H1 (cell line): ENCODE results near the gene TAF10. TPM values are rescaled to one million over a fixed set of nuclear protein-coding genes. Genes with fewer than 3 reads are reported as not detected.

ENCODE experiments used
- CTCF ChIA-PET: fragments of 300-600 bp; sonication (Branson Sonifier 250); formaldehyde crosslinking; loops from one replicate; lab custom pipeline; 2021; ENCODE audit not compliant: partially characterized antibody; lab: Charles Lee
- POLR2A ChIA-PET: fragments of 300-600 bp; sonication (Branson Sonifier 250); formaldehyde crosslinking; loops from one replicate; lab custom pipeline; 2021; ENCODE audit warnings: inconsistent platforms; ENCODE audit not compliant: partially characterized antibody; lab: Charles Lee
- DNase-seq, 2 experiments: peaks; one replicate each; pipeline versions ENCODE4 v3.0.0 to v3.0.0-alpha.2; 2010 to 2022; ENCODE audit warnings: low spot score in 2 of 2, low read depth in 1 of 2, mixed read lengths in 1 of 2
- FAIRE-seq: peaks from 2 replicates; lab custom pipeline; 2011; peaks lifted over from hg19 to GRCh38; lab: Jason Lieb, UNC
- H2AFZ ChIP-seq: 2 replicates; pipeline ENCODE4 v1.8.1; 2012; ENCODE audit warnings: low read length, inconsistent platforms
- H2AK5ac ChIP-seq: 2 replicates; pipeline ENCODE4 v1.6.1; 2013; ENCODE audit warnings: low read depth, low read length
- H2BK120ac ChIP-seq: replicated peaks from 2 replicates; pipeline ENCODE3; 2013; ENCODE audit warnings: low read depth, low read length, inconsistent platforms
- H2BK12ac ChIP-seq: 2 replicates; pipeline ENCODE4 v1.6.1; 2013; ENCODE audit warnings: low read depth, low read length
- H2BK15ac ChIP-seq: 2 replicates; pipeline ENCODE4 v1.6.1; 2013; ENCODE audit warnings: low read length
- H2BK20ac ChIP-seq: 2 replicates; pipeline ENCODE4 v1.6.1; 2013; ENCODE audit warnings: low read length
- H2BK5ac ChIP-seq: 2 replicates; pipeline ENCODE4 v1.6.1; 2013; ENCODE audit warnings: low read depth, low read length
- H3K14ac ChIP-seq: 2 replicates; pipeline ENCODE4 v1.6.1; 2013; ENCODE audit warnings: inconsistent platforms; ENCODE audit not compliant: insufficient read length
- H3K18ac ChIP-seq: 2 replicates; pipeline ENCODE4 v1.6.1; 2013; ENCODE audit warnings: low read length; ENCODE audit errors: extremely low read depth
- H3K23ac ChIP-seq: 2 replicates; pipeline ENCODE4 v1.6.1; 2013; ENCODE audit warnings: inconsistent platforms; ENCODE audit not compliant: insufficient read length
- H3K23me2 ChIP-seq: 2 replicates; pipeline ENCODE4 v1.6.1; 2013; ENCODE audit warnings: low read depth, low read length
- H3K27ac ChIP-seq: 2 replicates; pipeline ENCODE4 v1.6.1; 2011; ENCODE audit warnings: low read depth, low read length, inconsistent platforms
- H3K27me3 ChIP-seq, 4 experiments: replicated peaks in 1 of 4; 1 replicate in 1 of 4; 2 replicates in 3 of 4; pipeline versions ENCODE4 v1.6.1 to v1.8.1; 2011 to 2013; ENCODE audit warnings: low read length in 3 of 4, mild to moderate bottlenecking in 3 of 4, inconsistent platforms in 2 of 4, mixed read lengths in 2 of 4, moderate library complexity in 1 of 4; ENCODE audit not compliant: control insufficient read depth in 3 of 4, insufficient read depth in 3 of 4; ENCODE audit errors: extremely low read depth in 1 of 4
- H3K36me3 ChIP-seq, 4 experiments: 2 replicates each; pipeline versions ENCODE4 v1.6.1 to v1.8.1; 2011 to 2013; ENCODE audit warnings: mild to moderate bottlenecking in 4 of 4, low read length in 3 of 4, moderate library complexity in 2 of 4, control low read depth in 1 of 4, inconsistent platforms in 1 of 4; ENCODE audit not compliant: insufficient read depth in 4 of 4, control insufficient read depth in 2 of 4
- H3K4ac ChIP-seq: replicated peaks from 2 replicates; pipeline ENCODE3; 2013; ENCODE audit warnings: low read length, low read depth, mixed read lengths, inconsistent platforms; ENCODE audit not compliant: insufficient read length
- H3K4me1 ChIP-seq, 4 experiments: replicated peaks in 1 of 4; 1 replicate in 1 of 4; 2 replicates in 3 of 4; pipeline versions ENCODE4 v1.6.1 to v1.8.1; 2011 to 2013; ENCODE audit warnings: low read length in 3 of 4, inconsistent platforms in 2 of 4, mixed read lengths in 1 of 4; ENCODE audit not compliant: insufficient read depth in 4 of 4, control insufficient read depth in 3 of 4
- H3K4me2 ChIP-seq, 2 experiments: 2 replicates each; pipeline versions ENCODE4 v1.6.1 to v1.8.1; 2011 to 2013; ENCODE audit warnings: low read depth in 2 of 2, low read length in 2 of 2, control low read depth in 1 of 2, inconsistent platforms in 1 of 2, mild to moderate bottlenecking in 1 of 2; ENCODE audit not compliant: insufficient read depth in 1 of 2
- H3K4me3 ChIP-seq, 4 experiments: fragments of 200-600, 300-600 bp in 1 of 4; sonication (generic), shearing (Covaris generic), sonication (Bioruptor Twin) in 1 of 4; 2 replicates each; pipeline versions ENCODE4 v1.5.1 to v1.8.1; 2011 to 2016; ENCODE audit warnings: low read length in 4 of 4, low read depth in 3 of 4, control low read depth in 2 of 4, inconsistent platforms in 2 of 4, mild to moderate bottlenecking in 2 of 4, mixed read lengths in 1 of 4, moderate library complexity in 1 of 4; ENCODE audit not compliant: insufficient read depth in 2 of 4; ENCODE audit errors: extremely low read depth in 1 of 4
- H3K56ac ChIP-seq: replicated peaks from 2 replicates; pipeline ENCODE3; 2013; ENCODE audit warnings: low read depth, mild to moderate bottlenecking, mixed read lengths, low read length, inconsistent platforms; ENCODE audit not compliant: insufficient read length
- H3K79me1 ChIP-seq: 2 replicates; pipeline ENCODE4 v1.6.1; 2013; ENCODE audit warnings: low read depth, low read length, control low read depth
- H3K79me2 ChIP-seq, 2 experiments: 2 replicates each; pipeline versions ENCODE4 v1.6.1 to v1.8.1; 2012 to 2013; ENCODE audit warnings: low read length in 2 of 2, mild to moderate bottlenecking in 2 of 2, inconsistent platforms in 1 of 2; ENCODE audit not compliant: insufficient read depth in 2 of 2, control insufficient read depth in 1 of 2
- H3K9ac ChIP-seq, 4 experiments: replicated peaks in 1 of 4; 1 replicate in 1 of 4; 2 replicates in 3 of 4; pipeline versions ENCODE4 v1.6.1 to v1.8.1; 2011 to 2013; ENCODE audit warnings: low read depth in 3 of 4, low read length in 3 of 4, control low read depth in 2 of 4, mild to moderate bottlenecking in 2 of 4, moderate library complexity in 2 of 4, inconsistent platforms in 1 of 4; ENCODE audit errors: extremely low read depth in 1 of 4
- H3K9me3 ChIP-seq, 2 experiments: 2 replicates each; pipeline versions ENCODE4 v1.6.1 to v1.8.1; 2012 to 2013; ENCODE audit warnings: mild to moderate bottlenecking in 2 of 2, moderate library complexity in 2 of 2, control low read depth in 1 of 2, inconsistent platforms in 1 of 2, low read depth in 1 of 2, low read length in 1 of 2, mixed read lengths in 1 of 2; ENCODE audit not compliant: insufficient read depth in 2 of 2
- H4K20me1 ChIP-seq, 2 experiments: replicated peaks in 1 of 2; 2 replicates each; pipeline versions ENCODE3 to v1.8.1; 2011 to 2013; ENCODE audit warnings: inconsistent platforms in 2 of 2, low read length in 2 of 2, mild to moderate bottlenecking in 1 of 2; ENCODE audit not compliant: insufficient read depth in 2 of 2, control insufficient read depth in 1 of 2
- H4K5ac ChIP-seq: 2 replicates; pipeline ENCODE4 v1.6.1; 2013; ENCODE audit warnings: low read length, low read depth, mixed read lengths, inconsistent platforms; ENCODE audit not compliant: insufficient read length
- H4K8ac ChIP-seq: 2 replicates; pipeline ENCODE4 v1.8.0; 2013; ENCODE audit warnings: mild to moderate bottlenecking, moderate library complexity, low read length, inconsistent platforms; ENCODE audit not compliant: insufficient read depth; ENCODE audit errors: extremely low read depth
- H4K91ac ChIP-seq: replicated peaks from 2 replicates; pipeline ENCODE3; 2013; ENCODE audit warnings: low read length, mixed read lengths, inconsistent platforms; ENCODE audit not compliant: insufficient read length
- BACH1 ChIP-seq: IDR thresholded peaks from 2 replicates; pipeline ENCODE4 v1.6.1; 2012; ENCODE audit warnings: low read length, improper control_type of control experiment
- CBX5 ChIP-seq: fragments of 300-800, 300-1000 bp; sonication (generic); IDR thresholded peaks from 2 replicates; pipeline ENCODE4 v1.7.1; 2016; ENCODE audit warnings: antibody characterized with exemption, low read length, low read depth
- CHD1 ChIP-seq: IDR thresholded peaks from 2 replicates; pipeline ENCODE4 v1.6.1; 2012; ENCODE audit warnings: low read depth, low read length, improper control_type of control experiment
- CREB1 ChIP-seq: IDR thresholded peaks from 2 replicates; pipeline ENCODE4 v1.6.1; 2012; ENCODE audit warnings: inconsistent platforms
- EP300 ChIP-seq, 2 experiments: IDR thresholded peaks; 1 replicate in 1 of 2; 2 replicates in 1 of 2; pipeline ENCODE4 v1.6.1; 2011 to 2012; ENCODE audit warnings: low read depth in 2 of 2, low read length in 2 of 2, mild to moderate bottlenecking in 2 of 2, borderline replicate concordance in 1 of 2, inconsistent platforms in 1 of 2, moderate library complexity in 1 of 2
- FOSL1 ChIP-seq: IDR thresholded peaks from 2 replicates; pipeline ENCODE4 v1.6.1; 2011; ENCODE audit warnings: mild to moderate bottlenecking, low read depth, low read length, moderate library complexity; ENCODE audit not compliant: insufficient read depth
- HDAC6 ChIP-seq: IDR thresholded peaks from one replicate; pipeline ENCODE4 v1.7.1; 2012; ENCODE audit warnings: low read depth, mild to moderate bottlenecking, inconsistent platforms, low read length, moderate library complexity
- KDM5A ChIP-seq: fragments of 200-600 bp; IDR thresholded peaks from 2 replicates; pipeline ENCODE4 v1.7.1; 2012; ENCODE audit warnings: mild to moderate bottlenecking, low read length, inconsistent platforms, mixed read lengths
- MAFK ChIP-seq: IDR thresholded peaks from 2 replicates; pipeline ENCODE4 v1.6.1; 2012; ENCODE audit warnings: low read depth, mild to moderate bottlenecking, improper control_type of control experiment, low read length
- NRF1 ChIP-seq: IDR thresholded peaks from 2 replicates; pipeline ENCODE4 v1.6.1; 2011; ENCODE audit warnings: mild to moderate bottlenecking, low read depth, low read length, improper control_type of control experiment
- POU5F1 ChIP-seq: IDR thresholded peaks from 2 replicates; pipeline ENCODE4 v1.6.1; 2011; ENCODE audit warnings: low read depth, mild to moderate bottlenecking, low read length, moderate library complexity
- SRF ChIP-seq: IDR thresholded peaks from 2 replicates; pipeline ENCODE4 v1.6.1; 2011; ENCODE audit warnings: mild to moderate bottlenecking, low read depth, low read length, moderate library complexity
- TCF12 ChIP-seq: IDR thresholded peaks from 2 replicates; pipeline ENCODE4 v1.6.1; 2011; ENCODE audit warnings: low read depth, mild to moderate bottlenecking, low read length
- WGBS, 2 experiments: shearing (Covaris generic) in 1 of 2; methylation state at CpG; one replicate each; pipeline versions ENCODE4 v1.1.6 to v1.1.7; 2013 to 2015; ENCODE audit warnings: low lambda C conversion rate in 2 of 2, mixed read lengths in 2 of 2, inconsistent platforms in 1 of 2, low coverage in 1 of 2, missing lambda C conversion rate in 1 of 2; ENCODE audit not compliant: insufficient replicate concordance in 2 of 2, insufficient coverage in 1 of 2, insufficient read length in 1 of 2; ENCODE audit errors: extremely low coverage in 1 of 2, missing lambda C conversion rate in 1 of 2; 5-methylcytosine and 5-hydroxymethylcytosine counted together
- polyA plus RNA-seq, 7 experiments: library from polyadenylated mRNA; depleted of rRNA in 3 of 7; stranded (reverse) in 5 of 7; unstranded in 2 of 7; fragments of >200 nt in 5 of 7; fragments of 200-250 nt in 2 of 7; gene quantifications; 1 replicate in 5 of 7; 2 replicates in 1 of 7; 4 replicates in 1 of 7; pipeline versions ENCODE4 v1.2.1 to v1.2.3, GENCODE V29; 2011 to 2013; ENCODE audit warnings: missing spikeins in 2 of 7, mixed read lengths in 2 of 7
- total RNA-seq: library from RNA; stranded (reverse); fragmentation: NEBNext Ultra II Directional; extraction: Animal tissue kit (Norgen Biotek cat#: 25700); gene quantifications from 2 replicates; pipeline ENCODE4 v1.2.1, GENCODE V29; 2021
- TF ChIP-seq, protein P1 (sequence below): IDR thresholded peaks from 2 replicates; pipeline ENCODE4 v1.6.1; 2011; ENCODE audit warnings: low read length, improper control_type of control experiment

TAF10 gene
- total and polyA plus RNA-seq, 2 of the 8 experiments (the other 6 are each of a cell fraction or from before 2014, with no cell fraction given), result 128 to 213 TPM

- H2BK5ac ChIP-seq, result no peak overlapping the region
- no peak for FAIRE-seq
- H4K8ac ChIP-seq, result no peak overlapping the region
- peaks cover 1 to 36% (median 32%) of the 10 kb centered on the region in 4 experiments for H3K27me3 ChIP-seq
- no peak overlapping the region for H3K27ac ChIP-seq
- WGBS, 2 experiments, result 59% methylated on average over 4 of the region's 4 CpGs; no CpG with 5 or more reads in 1 of the 2 experiments
- H3K36me3 ChIP-seq, result no peaks in the 10 kb centered on the region
- H3K4me3 ChIP-seq, result peak overlapping the region; percentile 60 to 91 (median 66); a peak in 6 of 8 replicates
- no peaks in the 10 kb centered on the region for H3K79me1 ChIP-seq
- POLR2A ChIA-PET, result interaction anchor here (1.0 to 1.4 kb wide), 5 partner anchors 10 to 48 kb away, joined by 3 read pairs; no protein-coding TSS in a partner anchor
- CTCF ChIA-PET, result interaction anchor here (0.6 to 4.9 kb wide), 8 partner anchors 11 to 126 kb away, joined by 3 to 36 read pairs (median 4); partner anchors contain the start of gene TAF10
- H4K5ac ChIP-seq, result no peak overlapping the region
- TF ChIP-seq NRF1 (no peak), BACH1 (no peak), SRF (no peak), TCF12 (no peak), POU5F1 (no peak), EP300 (IDR thresholded peaks at IDR 0.05; ENCODE audit: borderline replicate concordance in 1 of 2, low read depth in 2 of 2, low read length in 2 of 2) (no peak), MAFK (no peak), KDM5A (no peak), CREB1 (no peak), FOSL1 (no peak), HDAC6 (no peak), CBX5 (no peak), CHD1 (no peak)
- TF ChIP-seq, protein P1, sequence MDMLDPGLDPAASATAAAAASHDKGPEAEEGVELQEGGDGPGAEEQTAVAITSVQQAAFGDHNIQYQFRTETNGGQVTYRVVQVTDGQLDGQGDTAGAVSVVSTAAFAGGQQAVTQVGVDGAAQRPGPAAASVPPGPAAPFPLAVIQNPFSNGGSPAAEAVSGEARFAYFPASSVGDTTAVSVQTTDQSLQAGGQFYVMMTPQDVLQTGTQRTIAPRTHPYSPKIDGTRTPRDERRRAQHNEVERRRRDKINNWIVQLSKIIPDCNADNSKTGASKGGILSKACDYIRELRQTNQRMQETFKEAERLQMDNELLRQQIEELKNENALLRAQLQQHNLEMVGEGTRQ, result no peak
- peaks cover 0 to 7% (median 6%) of the 10 kb centered on the region in 4 experiments; a peak in 4 of 7 replicates for H3K4me1 ChIP-seq
- no peaks in the 10 kb centered on the region for H3K79me2 ChIP-seq
- peaks cover 0 to 3% of the 10 kb centered on the region in 2 experiments for H4K20me1 ChIP-seq
- H3K23me2 ChIP-seq, result peaks cover 9% of the 10 kb centered on the region
- H3K56ac ChIP-seq, result no peak overlapping the region
- no peaks in the 10 kb centered on the region for H3K9me3 ChIP-seq
- H2BK15ac ChIP-seq, result 0 out of 2 replicates have a peak overlapping the region, but pooled peaks have one; percentile 31
- no peak overlapping the region for H3K4ac ChIP-seq
- H3K14ac ChIP-seq, result no peak overlapping the region
- DNase-seq, result no peak
- H4K91ac ChIP-seq, result no peak overlapping the region
- H2BK120ac ChIP-seq, result no peak overlapping the region
- H3K4me2 ChIP-seq, result peak overlapping the region; percentile 79 to 92
- H2AK5ac ChIP-seq, result no peak overlapping the region
- H3K18ac ChIP-seq, result no peak overlapping the region
- H2BK12ac ChIP-seq, result no peak overlapping the region
- no peak overlapping the region for H2BK20ac ChIP-seq
- no peak overlapping the region for H3K9ac ChIP-seq
- peak overlapping the region; percentile 95; the same call in 1 of the 2 replicates for H2AFZ ChIP-seq
- H3K23ac ChIP-seq, result no peak overlapping the region
Measured at GRCh38 chr11:6656584-6656915, 44.5 kb upstream of the TAF10 start.
